Fibroblast of skin of left biceps (primary cell): Measurements from ENCODE around the gene MAPK8IP3.

ENCODE experiments used
- DNase-seq, 2 experiments: peaks; one replicate each; pipeline ENCODE4 v3.0.0-alpha.2; 2013; ENCODE audit warnings: low read depth in 2 of 2

Gene MAPK8IP3

DNA sequence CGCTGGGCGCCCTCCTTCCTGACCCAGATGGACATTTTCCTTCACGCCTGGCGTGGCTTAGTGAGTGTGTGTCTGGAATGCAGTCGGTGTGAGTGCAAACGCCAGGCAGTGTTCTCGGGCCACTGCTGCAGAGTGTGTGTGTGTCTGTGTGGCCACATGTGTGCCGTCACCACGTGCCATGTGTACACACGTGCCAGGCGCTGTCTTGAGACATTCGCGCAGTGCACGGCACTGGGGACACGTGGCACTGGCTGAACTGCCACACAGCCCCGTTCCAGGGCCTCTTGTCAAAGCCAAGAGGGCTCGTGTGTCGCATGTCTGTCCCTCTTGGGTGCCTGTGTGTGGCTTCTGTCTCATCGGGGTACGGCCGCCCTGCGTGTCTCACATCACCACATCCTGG, 28.8 kb downstream of the MAPK8IP3 start:
- DNase-seq: no peak

GRCh38 chr16:1740234-1740633, 34.2 kb downstream of the MAPK8IP3 start:
- DNase-seq: no peak

GRCh38 chr16:1740781-1741490, 34.9 kb downstream of the MAPK8IP3 start:
- no peak for DNase-seq

DNA sequence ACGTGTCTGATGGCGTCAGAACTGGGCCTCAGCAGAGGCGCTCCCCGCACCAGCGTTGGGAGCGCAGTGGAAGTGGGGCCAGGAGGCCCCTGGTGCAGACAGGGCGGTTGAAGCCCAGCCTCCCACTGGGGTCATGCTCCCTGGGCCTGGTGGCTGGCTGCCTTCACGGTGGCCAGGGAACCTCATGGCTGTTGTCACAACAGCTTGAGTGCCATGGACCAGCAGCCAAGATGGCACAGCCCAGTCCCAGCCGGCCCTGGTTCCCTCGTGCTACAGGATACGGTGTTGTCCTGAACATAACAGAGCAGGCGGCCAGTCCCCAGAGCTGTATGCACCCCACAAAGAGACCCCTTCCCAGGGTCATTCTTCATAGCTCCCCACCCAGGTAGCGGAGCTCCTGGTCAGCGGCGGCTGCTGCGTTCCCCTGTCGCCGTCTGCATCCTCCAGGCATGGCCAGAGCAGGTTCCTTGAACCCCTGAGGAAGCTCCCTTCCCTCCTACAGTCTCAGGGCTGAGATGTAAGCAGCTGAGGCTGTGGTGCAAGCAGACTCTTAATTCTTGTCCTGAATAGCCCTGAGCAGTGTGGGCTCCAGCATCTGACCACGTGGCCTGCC, 35.7 kb downstream of the MAPK8IP3 start:
- DNase-seq: no peak

DNA sequence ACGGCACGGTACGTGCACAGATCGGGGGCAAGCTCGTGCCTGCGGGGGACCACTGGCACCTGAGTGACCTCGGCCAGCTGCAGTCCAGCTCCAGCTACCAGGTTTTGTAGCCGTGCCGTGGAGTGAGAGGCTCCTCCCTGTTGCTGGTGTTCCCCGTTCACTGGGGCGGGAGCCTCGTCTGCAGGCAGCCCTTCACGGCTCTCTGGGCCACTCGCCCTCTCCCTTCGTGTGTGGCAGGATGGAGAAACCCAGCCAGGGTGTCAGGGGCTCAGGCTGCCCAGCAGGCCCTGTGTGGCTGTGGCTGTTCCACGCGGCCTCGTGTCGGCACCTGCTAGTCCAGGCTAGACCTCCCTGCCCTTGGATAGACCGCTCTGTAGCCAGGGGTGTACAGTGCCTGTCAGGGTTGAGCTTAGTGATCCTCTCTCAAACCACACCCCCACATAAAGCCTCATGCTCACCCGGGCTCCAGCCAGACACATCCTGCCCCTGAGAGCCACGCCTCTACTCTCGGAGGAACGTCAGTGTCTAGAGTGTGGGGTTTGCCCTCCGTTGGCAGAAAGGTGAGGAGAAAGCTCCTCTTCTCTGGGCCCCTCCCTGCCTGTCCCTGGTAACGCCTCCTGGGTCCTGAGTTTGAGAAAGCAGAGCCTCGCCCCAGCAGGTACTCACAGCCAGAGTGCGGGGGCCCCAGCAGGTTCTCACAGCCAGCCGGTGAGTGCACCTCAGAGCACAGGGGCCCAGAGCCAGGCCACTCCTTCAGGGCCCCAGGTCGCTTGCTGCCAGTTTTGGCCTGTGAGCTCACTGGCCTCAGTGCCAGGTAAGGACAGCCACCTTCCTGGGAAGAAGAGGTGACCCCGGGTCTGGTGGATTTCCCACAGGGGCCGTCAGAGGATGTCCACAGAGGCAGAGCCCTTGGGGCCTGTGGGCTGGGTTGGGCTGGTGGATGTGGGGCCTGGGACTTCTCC, 37.7 kb downstream of the MAPK8IP3 start:
- no peak for DNase-seq

DNA sequence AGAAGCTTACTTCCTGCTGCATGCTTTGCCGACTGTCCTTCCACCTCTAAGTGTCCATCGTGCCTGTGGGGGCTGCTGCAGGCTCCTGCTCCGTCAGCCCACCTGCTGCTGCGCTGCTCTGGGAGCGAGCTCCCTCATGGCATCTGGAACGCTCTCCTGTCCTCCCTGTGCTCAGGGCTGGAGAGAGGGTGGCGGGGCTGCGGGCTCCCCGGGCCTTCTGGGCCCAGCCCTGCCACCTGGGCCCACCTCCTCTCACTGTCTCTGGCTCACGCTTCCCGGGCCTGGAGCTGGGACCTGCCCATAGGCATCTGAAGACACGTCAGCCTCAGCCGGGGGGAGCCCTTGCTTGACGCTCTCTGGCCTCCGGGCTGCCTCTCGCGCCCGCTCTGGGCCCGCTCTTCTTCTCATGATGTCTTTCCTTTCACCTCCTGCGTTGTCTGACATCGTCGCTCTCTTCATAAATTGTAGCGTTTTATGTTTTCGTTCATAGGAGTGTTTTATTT, 38.4 kb downstream of the MAPK8IP3 start:
- DNase-seq: no peak

GRCh38 chr16:1745181-1745899, 39.3 kb downstream of the MAPK8IP3 start:
- DNase-seq: peak; percentile 29 to 32

GRCh38 chr16:1745900-1746692, 40.1 kb downstream of the MAPK8IP3 start:
- DNase-seq: no peak

- no peak for DNase-seq
Observed at GRCh38 chr16:1746693-1747195, 40.7 kb downstream of the MAPK8IP3 start.

DNA sequence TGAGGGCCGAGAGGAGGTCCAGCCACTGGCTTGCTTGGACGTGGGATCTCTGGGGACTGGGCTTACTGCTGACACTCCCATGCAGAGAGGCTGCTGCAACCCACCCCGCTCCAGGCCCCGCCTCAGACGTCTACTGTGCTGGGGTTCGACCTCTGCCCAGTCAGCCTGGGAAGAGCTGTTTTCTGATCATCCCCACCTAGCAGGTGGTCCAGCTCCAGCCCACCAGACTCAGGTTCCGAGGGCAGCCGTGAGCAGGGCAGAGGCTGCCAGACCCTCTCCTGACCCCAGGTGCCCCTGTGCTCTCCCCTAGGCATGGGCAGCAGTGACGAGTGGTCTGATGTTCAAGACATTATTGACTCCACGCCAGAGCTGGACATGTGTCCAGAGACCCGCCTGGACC, 41.9 kb downstream of the MAPK8IP3 start:
- no peak for DNase-seq

DNA sequence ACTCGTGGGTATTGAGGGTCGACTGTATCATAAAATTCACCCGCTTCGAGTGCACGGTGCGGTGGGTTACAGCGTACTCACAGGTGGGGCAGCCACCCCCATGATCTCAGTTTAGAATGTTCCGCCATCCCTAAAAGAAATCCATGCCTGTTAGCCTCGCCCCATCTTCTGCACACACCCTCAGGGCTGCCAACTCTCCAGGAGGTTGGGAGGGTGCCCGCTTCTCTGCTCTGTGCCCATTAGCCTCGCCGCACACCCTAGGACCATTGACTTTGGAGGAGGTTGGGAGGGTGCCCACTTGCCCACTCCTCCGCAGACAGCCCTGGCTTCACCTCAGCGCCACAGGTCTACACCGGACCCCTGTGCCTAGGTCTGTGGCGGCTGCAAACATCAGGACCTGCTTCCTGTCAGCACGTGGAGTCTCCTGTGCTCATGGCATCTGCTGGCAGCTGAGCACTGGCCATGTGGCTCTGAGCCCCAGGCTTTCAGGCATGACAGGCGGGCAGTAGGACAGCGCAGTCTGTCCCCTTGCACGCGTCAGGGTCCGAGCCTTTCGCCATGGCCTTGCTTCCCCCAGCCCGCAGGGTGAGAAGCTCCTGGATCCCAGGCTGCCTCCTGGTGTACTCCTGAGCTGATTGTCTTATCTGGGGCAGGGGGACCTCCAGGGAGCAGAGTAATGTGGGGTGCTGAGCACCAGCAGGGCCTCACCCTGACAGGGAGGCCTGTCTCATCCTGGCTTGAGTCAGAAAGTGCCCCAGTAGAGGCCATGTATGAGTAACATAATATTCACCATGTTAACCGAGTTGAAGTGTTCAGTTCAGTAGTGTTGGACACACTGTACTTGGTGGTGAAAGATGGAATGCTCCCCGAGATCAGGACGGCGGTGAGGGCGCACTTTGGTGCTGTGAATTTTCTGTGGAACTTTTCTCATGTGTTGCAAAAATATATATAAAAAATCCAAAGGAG, 43.4 kb downstream of the MAPK8IP3 start:
- DNase-seq: no peak

GRCh38 chr16:1751946-1752345, 46.0 kb downstream of the MAPK8IP3 start:
- DNase-seq: no peak

DNA sequence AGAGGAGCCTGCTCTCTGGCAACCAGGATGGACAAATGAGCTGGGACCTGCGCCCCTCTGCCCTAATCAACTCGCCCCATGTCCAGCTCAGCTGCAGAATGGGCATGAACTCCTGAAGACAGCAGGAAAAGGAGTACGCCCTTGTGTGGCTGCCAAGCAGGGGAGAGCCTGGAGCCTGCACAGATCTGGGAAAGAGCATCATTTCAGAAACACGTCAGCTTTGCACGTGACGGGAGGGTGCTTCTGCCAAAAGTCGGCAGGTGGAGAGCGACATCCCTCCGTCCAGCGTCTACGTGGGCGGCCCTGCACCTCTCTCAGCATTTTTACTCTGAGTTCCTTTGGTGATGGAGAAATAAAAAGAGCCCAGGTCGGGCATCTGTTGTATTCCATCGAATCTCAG, 46.9 kb downstream of the MAPK8IP3 start:
- DNase-seq: no peak

- no peak for DNase-seq
Observed at GRCh38 chr16:1754204-1754603, 48.2 kb downstream of the MAPK8IP3 start.

DNA sequence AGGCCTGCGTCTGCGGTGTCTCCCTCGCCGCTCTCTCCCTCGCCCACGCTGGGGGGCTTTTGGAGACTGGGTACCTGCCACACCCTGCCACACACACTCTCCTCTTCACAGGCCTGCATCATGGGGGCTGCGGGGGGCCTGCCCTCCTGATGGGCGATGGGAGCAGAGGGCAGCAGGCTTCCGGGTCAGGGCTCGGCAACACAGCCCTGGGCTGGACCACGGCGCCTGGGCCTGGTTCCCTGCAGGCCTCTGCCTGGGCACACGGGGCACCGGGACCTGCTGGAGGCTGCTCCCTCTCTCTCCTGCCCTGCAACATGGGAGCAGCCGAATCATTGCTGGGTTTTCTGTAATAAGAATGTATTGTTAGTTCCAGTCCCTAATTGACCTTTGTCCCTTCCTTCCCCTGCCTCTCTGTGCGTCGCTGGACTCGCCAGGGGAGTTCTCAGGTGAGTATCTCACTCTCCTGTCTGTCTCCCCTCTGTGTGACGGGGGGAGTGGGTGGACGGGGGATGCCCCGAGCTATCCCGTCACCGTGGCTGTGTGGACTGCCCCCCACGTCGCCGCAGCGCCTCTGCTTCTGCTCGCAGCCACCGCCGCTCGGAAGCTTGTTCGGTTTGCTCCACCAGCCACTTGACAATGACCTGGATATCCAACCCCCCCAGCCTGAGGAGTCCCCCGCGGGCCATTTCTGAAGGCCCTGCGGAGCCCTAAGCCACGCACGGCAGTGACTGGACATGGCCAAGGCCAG, 51.9 kb downstream of the MAPK8IP3 start:
- no peak for DNase-seq

DNA sequence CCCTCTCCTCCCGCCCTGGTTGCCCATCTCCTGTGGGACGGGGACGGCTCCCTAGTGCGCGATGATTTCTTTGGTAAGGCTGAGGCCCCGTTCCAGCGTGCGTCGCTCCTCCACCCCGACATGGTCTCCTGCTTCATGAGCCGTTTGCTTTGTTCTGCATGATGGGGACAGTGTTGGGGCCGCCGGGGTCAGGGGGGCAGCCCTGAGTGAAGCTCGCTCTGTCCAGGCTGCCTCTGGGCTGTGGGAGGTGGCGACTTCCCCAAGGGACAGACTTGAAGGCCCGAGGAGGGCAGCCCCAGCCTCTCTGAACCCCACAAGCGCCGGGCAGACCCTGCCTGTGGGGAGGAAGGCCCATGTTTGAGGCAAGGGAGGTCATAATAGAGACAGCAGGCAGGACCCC, 52.9 kb downstream of the MAPK8IP3 start:
- DNase-seq: no peak

DNA sequence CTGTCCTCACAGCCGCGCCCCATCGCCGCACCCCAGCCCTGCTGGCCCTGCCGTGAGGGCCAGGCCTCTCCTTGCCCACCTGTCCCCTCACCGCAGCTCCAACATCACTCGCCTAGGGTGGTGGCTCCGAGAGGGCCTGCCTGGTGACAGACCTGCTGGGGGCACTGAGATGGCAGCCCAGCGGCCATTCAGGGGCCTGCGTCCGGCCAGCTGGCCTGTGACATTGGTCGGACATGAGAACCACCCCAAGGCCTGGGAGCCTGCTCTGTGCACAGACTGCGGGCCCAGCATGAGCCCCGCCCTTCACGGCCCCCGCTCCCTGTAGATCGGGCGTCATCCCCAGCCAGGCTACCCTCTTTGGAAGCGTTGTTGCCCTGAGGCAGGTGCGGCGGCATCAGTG, 53.5 kb downstream of the MAPK8IP3 start:
- DNase-seq: no peak

GRCh38 chr16:1760911-1761310, 54.9 kb downstream of the MAPK8IP3 start:
- DNase-seq: no peak

DNA sequence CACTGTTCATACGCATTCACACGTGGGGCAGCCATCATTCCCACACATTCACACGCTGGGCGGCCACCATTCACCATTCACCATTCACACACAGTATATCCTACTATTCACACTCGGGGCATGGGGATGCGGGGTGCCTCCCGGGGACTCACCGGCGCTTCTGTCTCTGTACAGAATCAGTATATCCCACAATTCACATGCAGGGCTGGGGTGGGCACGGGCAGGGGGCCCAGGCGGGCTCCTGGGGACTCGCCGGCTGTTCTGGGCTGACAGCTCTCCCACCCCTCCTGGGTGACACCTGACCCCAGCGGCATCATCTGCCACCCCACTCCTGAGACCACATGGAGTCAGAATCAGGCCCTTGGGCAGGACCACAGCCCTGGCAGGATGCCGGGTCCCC, 55.8 kb downstream of the MAPK8IP3 start:
- DNase-seq: no peak
